SK-N-SH (cell line): ENCODE data around the gene TXNDC12.

Source experiments
- CTCF ChIP-seq: fragments of 200-600 bp; sonication (generic); IDR thresholded peaks from 2 replicates; pipeline ENCODE4 v1.6.1; 2017; ENCODE audit warnings: antibody characterized with exemption, mild to moderate bottlenecking, moderate library complexity
- JUND ChIP-seq: IDR thresholded peaks from 2 replicates; pipeline ENCODE4 v1.4.0; 2012
- MAX ChIP-seq: IDR thresholded peaks from 2 replicates; pipeline ENCODE4 v1.4.0; 2012; ENCODE audit warnings: low read depth
- MXI1 ChIP-seq: IDR thresholded peaks from 2 replicates; pipeline ENCODE4 v1.6.1; 2012; ENCODE audit warnings: mild to moderate bottlenecking, low read depth, low read length, improper control_type of control experiment
- NFIC ChIP-seq: IDR thresholded peaks from 2 replicates; pipeline ENCODE4 v1.4.0; 2012; ENCODE audit warnings: borderline replicate concordance
- POLR2AphosphoS5 ChIP-seq: IDR thresholded peaks from 2 replicates; pipeline ENCODE4 v1.6.1; 2012; ENCODE audit warnings: low read depth, low read length
- SIN3A ChIP-seq: IDR thresholded peaks from 2 replicates; pipeline ENCODE4 v1.6.1; 2012; ENCODE audit warnings: low read depth, mild to moderate bottlenecking, low read length, moderate library complexity, borderline replicate concordance
- SMC3 ChIP-seq: IDR thresholded peaks from 2 replicates; pipeline ENCODE4 v1.6.1; 2012; ENCODE audit warnings: low read depth, low read length, improper control_type of control experiment

GRCh38 chr1:52102336-52103013 lies 47.5 kb upstream of the TXNDC12 start:
- TF ChIP-seq SMC3 (no peak), CTCF (no peak), MXI1 (no peak), NFIC (no peak), POLR2AphosphoS5 (no peak), MAX (no peak), JUND (no peak), SIN3A (no peak)
